IMR-90 (cell line): ENCODE results near the gene ARHGAP10. TPM values are rescaled to one million over a fixed set of nuclear protein-coding genes. Genes with fewer than 3 reads are reported as not detected.

Experiments
- ATAC-seq: fragments of 200-7000 bp; cut with Tn5 transposase; 2 replicates; pipeline ENCODE4 v1.9.1; 2020; ENCODE audit warnings: low read depth, mild to moderate bottlenecking, moderate library complexity
- BruUV-seq: library from RNA; stranded (reverse); fragments of 400-500 nt; replicated peaks from 2 replicates; lab custom pipeline; 2021; lab: Mats Ljungman, UMichigan
- CTCF ChIA-PET: fragments of 300-600 bp; formaldehyde crosslinking; extraction: SDS; loops from one replicate; lab custom pipeline; 2021; ENCODE audit warnings: antibody characterized with exemption; lab: Yijun Ruan, JAX
- POLR2A ChIA-PET: fragments of 300-600 bp; sonication (Branson Sonifier 250); formaldehyde crosslinking; loops from one replicate; lab custom pipeline; 2022; ENCODE audit warnings: antibody characterized with exemption; ENCODE audit not compliant: unreplicated experiment; lab: Charles Lee
- DNase-seq: peaks from one replicate; pipeline ENCODE4 v3.0.0; 2013
- H2AFZ ChIP-seq: replicated peaks from 2 replicates; pipeline ENCODE3; 2013; ENCODE audit warnings: low read length, mild to moderate bottlenecking; ENCODE audit not compliant: poor library complexity
- H2AK5ac ChIP-seq: 2 replicates; pipeline ENCODE4 v1.6.1; 2013; ENCODE audit warnings: low read depth, low read length, inconsistent platforms
- H2AK9ac ChIP-seq: replicated peaks from 2 replicates; pipeline ENCODE3; 2013; ENCODE audit warnings: mild to moderate bottlenecking, low read depth, low read length, moderate library complexity; ENCODE audit not compliant: poor library complexity
- H2BK120ac ChIP-seq: 2 replicates; pipeline ENCODE4 v1.6.1; 2013; ENCODE audit warnings: low read depth, low read length, inconsistent platforms
- H2BK15ac ChIP-seq: 3 replicates; pipeline ENCODE4 v1.6.1; 2013; ENCODE audit warnings: low read depth, low read length, inconsistent platforms
- H2BK20ac ChIP-seq: 2 replicates; pipeline ENCODE4 v1.6.1; 2013; ENCODE audit warnings: low read depth, mild to moderate bottlenecking, inconsistent platforms, low read length, moderate library complexity
- H2BK5ac ChIP-seq: 2 replicates; pipeline ENCODE4 v1.6.1; 2013; ENCODE audit warnings: mild to moderate bottlenecking, low read depth, low read length, inconsistent platforms; ENCODE audit not compliant: poor library complexity, severe bottlenecking
- H3K14ac ChIP-seq: replicated peaks from 2 replicates; pipeline ENCODE4 v1.6.1; 2013; ENCODE audit warnings: low read depth, low read length, inconsistent platforms
- H3K18ac ChIP-seq: 2 replicates; pipeline ENCODE4 v1.6.1; 2013; ENCODE audit warnings: low read depth, low read length, control low read depth
- H3K23ac ChIP-seq: 2 replicates; pipeline ENCODE4 v1.6.1; 2013; ENCODE audit warnings: low read depth, low read length, inconsistent platforms
- H3K27ac ChIP-seq: 2 replicates; pipeline ENCODE4 v1.5.1; 2013; ENCODE audit warnings: mild to moderate bottlenecking, control low read depth, low read length; ENCODE audit not compliant: insufficient read depth
- H3K27me3 ChIP-seq: 2 replicates; pipeline ENCODE4 v1.6.1; 2013; ENCODE audit warnings: low read length; ENCODE audit not compliant: control insufficient read depth, insufficient read depth
- H3K36me3 ChIP-seq: 2 replicates; pipeline ENCODE4 v1.6.1; 2013; ENCODE audit warnings: low read length, mixed read lengths; ENCODE audit not compliant: control insufficient read depth, insufficient read depth
- H3K4ac ChIP-seq: 2 replicates; pipeline ENCODE4 v1.6.1; 2013; ENCODE audit warnings: low read depth, low read length, inconsistent platforms
- H3K4me1 ChIP-seq: 2 replicates; pipeline ENCODE4 v1.6.1; 2013; ENCODE audit warnings: low read length, mixed read lengths; ENCODE audit not compliant: control insufficient read depth, insufficient read depth
- H3K4me2 ChIP-seq: 2 replicates; pipeline ENCODE4 v1.6.1; 2013; ENCODE audit warnings: low read depth, mild to moderate bottlenecking, control low read depth, low read length, moderate library complexity
- H3K4me3 ChIP-seq: 2 replicates; pipeline ENCODE4 v1.5.1; 2013; ENCODE audit warnings: low read depth, mild to moderate bottlenecking, control low read depth, low read length, moderate library complexity; ENCODE audit not compliant: insufficient read depth
- H3K56ac ChIP-seq: 2 replicates; pipeline ENCODE4 v1.6.1; 2013; ENCODE audit warnings: low read length, inconsistent platforms; ENCODE audit not compliant: insufficient read depth; ENCODE audit errors: extremely low read depth
- H3K79me1 ChIP-seq, 2 experiments: 2 replicates each; pipeline ENCODE4 v1.6.1; 2013; ENCODE audit warnings: low read length in 2 of 2, inconsistent platforms in 1 of 2, low read depth in 1 of 2
- H3K9ac ChIP-seq: 2 replicates; pipeline ENCODE4 v1.6.1; 2013; ENCODE audit warnings: low read depth, low read length, control low read depth
- H3K9me1 ChIP-seq: 2 replicates; pipeline ENCODE4 v1.6.1; 2013; ENCODE audit warnings: low read length, inconsistent platforms; ENCODE audit not compliant: insufficient read depth
- H3K9me3 ChIP-seq: 2 replicates; pipeline ENCODE4 v1.6.1; 2013; ENCODE audit warnings: low read length; ENCODE audit not compliant: control insufficient read depth, insufficient read depth
- H4K20me1 ChIP-seq: 2 replicates; pipeline ENCODE4 v1.6.1; 2013; ENCODE audit warnings: low read length, inconsistent platforms; ENCODE audit not compliant: insufficient read depth
- H4K5ac ChIP-seq: 2 replicates; pipeline ENCODE4 v1.6.1; 2013; ENCODE audit warnings: mild to moderate bottlenecking, low read depth, low read length, control low read depth
- H4K8ac ChIP-seq, 2 experiments: 2 replicates each; pipeline ENCODE4 v1.6.1; 2013; ENCODE audit warnings: low read depth in 2 of 2, low read length in 2 of 2, control low read depth in 1 of 2, inconsistent platforms in 1 of 2
- H4K91ac ChIP-seq: 2 replicates; pipeline ENCODE4 v1.6.1; 2013; ENCODE audit warnings: low read depth, low read length, inconsistent platforms; ENCODE audit not compliant: insufficient read depth
- BHLHE40 ChIP-seq: fragments of 150-350 bp; IDR thresholded peaks from 2 replicates; pipeline ENCODE4 v1.6.1; 2016; ENCODE audit warnings: mild to moderate bottlenecking, low read depth, low read length
- CEBPB ChIP-seq: IDR thresholded peaks from 2 replicates; pipeline ENCODE4 v1.6.1; 2012; ENCODE audit warnings: low read depth, low read length, improper control_type of control experiment
- CHD1 ChIP-seq: IDR thresholded peaks from 2 replicates; pipeline ENCODE4 v1.6.1; 2012; ENCODE audit warnings: low read depth, low read length, improper control_type of control experiment
- FOS ChIP-seq: fragments of 150-350 bp; IDR thresholded peaks from 2 replicates; pipeline ENCODE4 v1.6.1; 2016; ENCODE audit warnings: low read depth, low read length
- MAFK ChIP-seq: IDR thresholded peaks from 2 replicates; pipeline ENCODE4 v1.6.1; 2012; ENCODE audit warnings: low read depth, low read length, improper control_type of control experiment
- MAZ ChIP-seq: IDR thresholded peaks from 2 replicates; pipeline ENCODE4 v1.6.1; 2012; ENCODE audit warnings: low read depth, mild to moderate bottlenecking, low read length, improper control_type of control experiment, moderate library complexity, borderline replicate concordance
- MXI1 ChIP-seq: IDR thresholded peaks from 2 replicates; pipeline ENCODE4 v1.6.1; 2012; ENCODE audit warnings: low read depth, mild to moderate bottlenecking, low read length, moderate library complexity, borderline replicate concordance
- RCOR1 ChIP-seq: IDR thresholded peaks from 2 replicates; pipeline ENCODE4 v1.6.1; 2012; ENCODE audit warnings: mild to moderate bottlenecking, low read length, improper control_type of control experiment; ENCODE audit not compliant: insufficient replicate concordance
- RFX5 ChIP-seq: IDR thresholded peaks from 2 replicates; pipeline ENCODE4 v1.8.0; 2012; ENCODE audit warnings: low read depth, mild to moderate bottlenecking, low read length, moderate library complexity
- SMC3 ChIP-seq: fragments of 150-350 bp; IDR thresholded peaks from 2 replicates; pipeline ENCODE4 v1.6.1; 2016; ENCODE audit warnings: low read depth, mild to moderate bottlenecking, antibody characterized with exemption, low read length, moderate library complexity
- WGBS, 2 experiments: methylation state at CpG; one replicate each; pipeline versions ENCODE4 v1.1.5 to v1.1.7; 2013; ENCODE audit warnings: missing lambda C conversion rate in 2 of 2; ENCODE audit not compliant: insufficient read length in 1 of 2; ENCODE audit errors: extremely low coverage in 2 of 2; 5-methylcytosine and 5-hydroxymethylcytosine counted together
- dilution Hi-C: fragments of 300-500 bp; cut with HindIII; formaldehyde crosslinking; loops from one replicate; pipeline ENCODE4 v1.14.3; 2018; ENCODE audit warnings: low sequenced_read_pairs; ENCODE audit not compliant: unreplicated experiment
- in situ Hi-C: fragments of 300-500 bp; cut with MboI; formaldehyde crosslinking; loops from 3 replicates; pipeline ENCODE4 v1.14.3; 2019; ENCODE audit warnings: low sequenced_read_pairs, inconsistent platforms, mixed read lengths
- intact Hi-C: fragments of 100-400 bp; cut with micrococcal nuclease; formaldehyde crosslinking; loops from 2 replicates; pipeline ENCODE4 v1.10.0; 2022
- polyA plus RNA-seq, 3 experiments: library from polyadenylated mRNA; depleted of rRNA; stranded (reverse); fragments of >200 nt; gene quantifications; 2 replicates each; pipeline ENCODE4 v1.2.3, GENCODE V29; 2012; ENCODE audit warnings: low replicate concordance in 1 of 3
- total RNA-seq: library from RNA; depleted of rRNA; stranded (reverse); fragments of >200 nt; gene quantifications from 2 replicates; pipeline ENCODE4 v1.2.3, GENCODE V29; 2012
- TF ChIP-seq, protein P1 (sequence below): fragments of 150-350 bp; IDR thresholded peaks from 2 replicates; pipeline ENCODE4 v1.6.1; 2016; ENCODE audit warnings: low read depth, mild to moderate bottlenecking, low read length, moderate library complexity, borderline replicate concordance

The ARHGAP10 gene
- total and polyA plus RNA-seq, 2 of the 4 experiments (the other 2 are of a cell fraction), result 27.1 to 29.4 TPM

DNA sequence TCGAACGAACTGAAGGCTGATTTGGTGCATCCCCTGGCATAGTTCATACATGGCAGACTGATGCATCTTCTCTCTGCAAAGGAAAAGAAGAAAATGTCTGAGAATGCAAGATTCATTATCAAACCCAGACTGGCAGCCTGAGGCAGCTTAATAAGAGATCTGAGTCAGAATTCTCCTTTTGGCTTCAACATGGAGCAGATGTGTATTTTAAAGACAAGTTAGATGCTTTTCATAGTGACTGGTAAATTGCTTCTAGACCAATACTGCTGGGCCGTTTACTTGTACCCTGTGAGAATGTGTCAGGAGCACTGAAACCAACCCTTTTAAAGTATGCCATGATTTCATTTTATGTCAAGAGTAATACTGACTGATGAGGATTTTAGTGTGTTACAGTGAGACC, 388.3 kb downstream of the ARHGAP10 start:
- no CpG with 5 or more reads among the region's 3 CpGs for WGBS, 2 experiments

More for the DNA sequence above, 388.3 kb downstream of the ARHGAP10 start:
- Histone ChIP-seq H4K5ac (no peak overlapping the region), H2BK5ac (no peak overlapping the region), H3K14ac (no peak overlapping the region), H3K9me3 (0 out of 2 replicates have a peak, but pooled peaks cover 2% of the 10 kb centered on the region), H3K27me3 (no peaks in the 10 kb centered on the region; the same call in 1 of the 2 replicates), H3K23ac (no peak overlapping the region), H2BK15ac (no peak overlapping the region), H4K91ac (no peak overlapping the region), H3K9ac (no peak overlapping the region), H3K27ac (no peak overlapping the region), H4K8ac (no peak overlapping the region), H3K9me1 (no peaks in the 10 kb centered on the region), H2AK9ac (no peak overlapping the region), H2BK20ac (no peak overlapping the region), H3K4me2 (no peak overlapping the region), H3K36me3 (no peaks in the 10 kb centered on the region), H2AFZ (no peak overlapping the region), H3K4me3 (no peak overlapping the region), H3K18ac (no peak overlapping the region), H4K20me1 (no peaks in the 10 kb centered on the region), H2BK120ac (no peak overlapping the region), H3K79me1 (no peaks in the 10 kb centered on the region), H3K4me1 (no peaks in the 10 kb centered on the region), H2AK5ac (no peak overlapping the region), H3K4ac (no peak overlapping the region), H3K56ac (no peak overlapping the region)
- no peak for DNase-seq
- CTCF ChIA-PET, result interaction anchor here (0.5 kb wide), 1 partner anchor 276 kb away, joined by 4 read pairs; no protein-coding TSS in a partner anchor
- dilution Hi-C loops (no loop called here), intact Hi-C loops (no loop called here), in situ Hi-C loops (no loop called here)
- POLR2A ChIA-PET, result no interaction called here
- TF ChIP-seq CHD1 (no peak), BHLHE40 (no peak), MXI1 (no peak), CEBPB (no peak), MAFK (no peak), MAZ (no peak), RFX5 (no peak), RCOR1 (no peak), FOS (no peak), SMC3 (no peak)
- TF ChIP-seq, protein P1, sequence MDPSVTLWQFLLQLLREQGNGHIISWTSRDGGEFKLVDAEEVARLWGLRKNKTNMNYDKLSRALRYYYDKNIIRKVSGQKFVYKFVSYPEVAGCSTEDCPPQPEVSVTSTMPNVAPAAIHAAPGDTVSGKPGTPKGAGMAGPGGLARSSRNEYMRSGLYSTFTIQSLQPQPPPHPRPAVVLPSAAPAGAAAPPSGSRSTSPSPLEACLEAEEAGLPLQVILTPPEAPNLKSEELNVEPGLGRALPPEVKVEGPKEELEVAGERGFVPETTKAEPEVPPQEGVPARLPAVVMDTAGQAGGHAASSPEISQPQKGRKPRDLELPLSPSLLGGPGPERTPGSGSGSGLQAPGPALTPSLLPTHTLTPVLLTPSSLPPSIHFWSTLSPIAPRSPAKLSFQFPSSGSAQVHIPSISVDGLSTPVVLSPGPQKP, result no peak
- no peak for ATAC-seq
- BruUV-seq, result no TSS peak
